CD4-positive, alpha-beta T cell treated with Interleukin-15 for 1 hour (primary cell): ENCODE results near the gene ALK.

Experiments
- DNase-seq: peaks from one replicate; pipeline ENCODE4 v3.0.0-alpha.2; 2020

Gene ALK

DNA sequence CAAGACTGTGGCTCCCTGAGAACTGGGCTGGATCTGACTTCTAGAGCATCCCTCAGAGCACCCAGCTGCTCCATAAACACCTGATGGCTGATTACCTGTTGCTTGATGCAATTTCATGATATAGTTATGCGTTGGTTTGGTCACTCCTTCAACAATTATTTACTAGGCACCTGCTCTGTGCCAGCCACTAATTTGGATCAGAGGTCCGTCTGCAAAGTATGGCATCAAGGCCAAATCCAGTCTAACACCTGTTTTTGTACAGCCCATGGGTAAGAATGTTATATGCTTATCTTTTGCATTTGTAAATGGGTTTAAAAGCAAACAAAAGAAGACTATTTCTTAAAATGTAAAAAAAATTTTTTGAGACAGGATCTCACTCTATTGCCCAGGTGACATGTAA is 348.2 kb downstream of the ALK start:
- no peak for DNase-seq

DNA sequence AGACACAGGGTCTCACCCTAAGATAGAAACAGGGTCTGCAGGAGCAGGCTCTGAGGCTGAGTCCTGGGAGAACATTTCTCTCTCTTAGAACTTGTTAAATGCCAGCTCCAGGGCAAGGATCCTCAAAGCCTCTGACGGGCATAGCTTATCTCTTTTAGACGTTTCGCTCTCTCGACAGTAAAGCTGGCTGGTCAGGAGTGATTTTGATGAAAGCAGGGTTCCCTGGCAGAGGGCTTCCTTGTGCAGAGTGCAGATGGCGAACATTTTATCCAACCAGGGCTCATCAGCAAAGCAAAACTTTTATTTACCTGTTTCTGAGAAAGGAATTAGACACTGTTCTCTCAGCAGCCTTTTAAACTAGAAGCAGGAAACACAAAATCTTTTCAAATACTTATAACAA is 350.8 kb downstream of the ALK start:
- no peak for DNase-seq

DNA sequence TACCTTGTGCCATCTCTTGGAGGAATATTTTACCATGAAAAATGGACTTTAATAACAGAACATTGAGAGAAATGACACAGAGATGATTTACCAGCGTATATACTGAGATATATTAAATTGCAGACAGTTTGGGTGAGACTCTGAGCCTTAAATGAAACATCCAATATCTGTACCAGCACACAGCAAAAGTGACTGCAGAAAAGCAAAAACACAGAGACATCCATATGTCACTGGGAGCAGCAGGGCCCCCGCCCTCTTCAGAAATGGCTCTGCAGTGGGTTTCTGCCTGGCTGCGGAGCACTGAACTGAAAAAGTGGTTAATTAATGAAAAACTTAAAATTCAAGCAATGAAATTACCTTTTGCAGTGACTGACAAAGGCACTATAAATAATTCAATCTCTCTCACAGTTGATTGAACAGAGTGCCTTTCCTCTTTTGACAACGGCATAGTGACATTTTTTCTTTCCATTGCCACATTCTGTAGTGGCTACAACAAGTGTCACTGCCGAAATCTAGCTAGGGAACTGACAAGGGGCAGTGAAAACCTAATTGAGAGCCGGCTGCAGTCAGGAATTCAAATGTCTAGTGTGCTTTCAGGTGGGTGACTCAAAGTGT is 353.4 kb downstream of the ALK start:
- no peak for DNase-seq

DNA sequence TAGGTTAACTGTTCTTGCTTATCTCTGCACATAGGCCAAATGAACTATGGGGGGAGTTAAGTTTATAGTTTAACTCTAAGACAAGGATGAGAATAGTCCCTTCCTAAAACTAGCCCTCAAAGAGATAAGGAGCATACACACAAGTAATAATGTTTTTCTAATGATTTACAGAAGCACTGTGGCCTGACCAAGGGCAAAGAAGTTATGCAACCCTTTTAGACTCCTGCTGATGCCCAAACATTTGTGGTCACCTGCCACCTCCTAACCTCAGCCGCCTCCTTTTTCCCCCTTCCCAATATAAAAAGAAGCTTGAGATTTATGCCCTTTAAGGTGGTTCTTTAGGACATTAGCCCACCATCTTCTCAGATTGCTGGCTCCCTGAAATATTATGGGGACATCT is 357.7 kb downstream of the ALK start:
- DNase-seq, result no peak

DNA sequence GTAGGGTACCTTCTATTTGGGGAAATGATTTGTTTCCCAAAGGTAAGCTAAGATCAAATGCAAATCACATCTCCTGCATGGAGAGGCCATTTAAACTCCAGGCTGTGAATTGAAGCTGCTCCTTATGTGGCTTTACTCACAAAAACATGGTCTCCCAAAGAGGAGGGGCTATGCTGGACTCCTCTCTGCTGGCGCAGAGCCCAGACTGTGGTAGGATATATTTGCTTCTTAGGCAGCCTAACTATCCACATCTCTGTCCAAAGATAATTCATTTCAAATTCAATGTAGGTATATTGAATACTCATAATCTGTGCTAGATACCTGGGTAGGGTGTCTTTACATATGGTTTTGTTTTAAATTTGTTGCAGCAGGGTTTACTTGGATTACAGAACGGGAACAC is 358.5 kb downstream of the ALK start:
- no peak for DNase-seq

DNA sequence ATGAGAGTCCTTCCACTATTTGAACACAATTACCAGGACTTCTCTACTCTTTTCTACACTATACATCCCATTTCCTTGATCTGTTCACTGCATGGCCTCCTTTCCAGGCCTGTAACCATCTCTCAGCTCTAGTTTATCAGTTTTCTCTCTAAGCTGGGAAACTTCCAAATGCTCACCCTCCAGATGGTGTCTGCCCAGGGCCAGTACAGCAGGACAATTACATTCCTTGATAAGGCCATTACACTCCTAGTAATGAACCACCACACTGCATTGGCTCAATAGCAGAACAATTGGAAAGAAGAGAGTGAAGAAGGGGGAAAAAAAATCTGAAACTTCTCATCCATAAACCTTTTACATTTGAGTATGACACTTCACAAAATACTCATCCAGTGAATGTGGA is 359.1 kb downstream of the ALK start:
- no peak for DNase-seq

DNA sequence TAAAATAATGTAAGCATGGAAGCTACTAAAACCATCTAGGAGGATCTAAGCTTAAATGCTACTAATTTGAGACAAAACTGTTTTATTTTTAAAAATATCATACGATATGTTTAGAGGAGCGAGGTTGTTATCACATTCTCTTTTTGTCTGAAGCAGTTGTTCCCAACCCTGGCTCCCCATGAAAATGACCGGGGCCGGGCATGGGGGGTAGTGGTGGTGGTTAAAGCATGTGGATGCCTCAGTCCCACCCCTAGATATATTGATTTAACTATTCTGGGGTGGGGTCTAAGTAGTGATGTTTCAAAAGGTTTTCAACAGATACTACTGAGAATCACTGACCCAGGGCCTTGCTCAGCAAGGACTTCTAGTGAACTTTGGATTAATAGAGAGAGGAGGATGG is 359.8 kb downstream of the ALK start:
- DNase-seq, result no peak

DNA sequence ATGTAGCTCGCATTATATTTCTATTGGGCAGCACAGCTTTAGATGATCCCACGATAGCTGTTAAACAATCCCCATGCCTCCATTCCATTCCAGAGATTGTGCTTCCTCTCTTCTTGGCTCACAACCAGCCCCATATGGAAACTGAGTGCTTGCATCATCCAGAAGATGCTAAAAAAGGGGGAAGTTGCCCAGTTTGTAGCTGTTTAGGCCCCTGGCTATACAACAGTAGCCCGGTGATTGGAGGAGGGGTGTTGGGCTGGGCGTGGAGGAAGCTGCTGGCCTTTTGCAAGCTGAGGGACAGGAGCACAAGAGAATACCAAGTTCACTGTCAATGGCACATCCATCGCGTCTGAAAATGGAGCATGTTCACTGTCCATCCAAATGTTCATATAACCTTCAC is 360.2 kb downstream of the ALK start:
- no peak for DNase-seq

DNA sequence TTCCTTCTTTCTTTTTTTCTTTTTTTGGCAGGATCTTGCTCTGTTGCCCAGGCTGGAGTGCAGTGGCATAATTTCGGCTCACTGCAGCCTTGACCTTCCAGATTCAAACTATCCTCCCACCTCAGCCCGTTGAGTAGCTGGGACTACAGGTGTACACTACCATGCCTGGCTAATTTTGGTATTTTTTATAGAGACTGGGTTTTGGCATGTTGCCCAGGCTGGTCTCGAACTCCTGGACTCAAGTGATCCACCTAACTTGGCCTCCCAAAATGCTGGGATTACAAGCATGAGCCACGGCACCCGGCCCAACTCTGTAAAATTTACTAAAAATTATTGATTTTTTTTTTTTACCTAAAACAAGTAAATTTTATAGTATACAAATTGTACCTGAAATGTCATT is 360.8 kb downstream of the ALK start:
- no peak for DNase-seq

DNA sequence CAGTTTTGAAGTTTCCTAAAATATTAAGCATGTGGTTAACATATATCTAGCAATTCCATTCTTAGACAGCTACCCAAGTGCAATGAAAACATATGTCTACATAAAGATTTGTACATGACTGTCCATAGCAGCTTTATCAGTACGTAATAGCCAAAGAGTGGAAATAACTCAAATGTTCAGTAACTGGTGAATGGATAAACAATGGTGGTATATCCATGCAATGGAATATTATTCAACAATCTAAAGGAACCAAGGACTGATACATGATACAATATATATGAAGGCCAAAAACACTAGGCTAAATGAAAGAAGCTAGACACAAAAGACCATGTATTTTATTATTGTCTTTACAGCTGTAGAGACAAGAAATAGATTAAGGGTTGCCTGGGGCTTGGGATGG is 361.4 kb downstream of the ALK start:
- DNase-seq, result no peak

DNA sequence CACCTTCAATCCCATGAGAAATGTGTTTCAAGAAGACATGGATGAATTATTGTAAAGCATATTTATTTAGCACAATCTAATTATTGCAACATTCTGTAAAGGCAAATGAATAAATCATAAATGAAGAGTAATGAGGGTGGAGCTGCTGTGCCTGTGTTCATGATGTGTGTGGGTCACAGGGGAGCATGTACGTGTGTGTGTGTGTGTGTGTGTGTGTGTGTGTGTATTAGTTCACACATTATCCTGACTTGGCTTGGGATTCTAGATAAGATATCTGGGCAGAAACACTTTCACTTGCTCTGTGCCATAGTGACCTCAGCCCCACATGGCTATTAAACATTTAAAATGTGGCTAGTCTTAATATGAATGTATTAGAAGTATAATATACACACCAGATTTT is 361.8 kb downstream of the ALK start:
- DNase-seq, result no peak

DNA sequence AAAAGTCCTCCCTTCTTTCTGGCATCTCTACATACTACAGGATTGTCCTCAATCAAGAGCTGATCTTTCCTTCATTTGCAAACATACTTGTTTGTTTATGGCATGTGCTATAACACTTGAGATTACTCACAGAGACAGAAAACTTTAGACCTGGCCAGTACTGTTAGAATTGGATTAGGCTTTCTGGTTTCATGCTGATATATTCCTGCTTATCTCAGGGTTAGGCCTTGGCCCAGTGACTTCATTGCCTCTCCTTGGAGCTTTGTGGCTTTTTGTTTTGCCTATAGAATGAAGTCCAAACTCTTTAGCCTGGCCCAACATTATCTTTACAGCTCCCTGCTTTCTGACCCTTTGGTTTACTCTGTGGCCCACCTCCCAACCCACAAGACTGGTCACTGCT is 363.3 kb downstream of the ALK start:
- no peak for DNase-seq

DNA sequence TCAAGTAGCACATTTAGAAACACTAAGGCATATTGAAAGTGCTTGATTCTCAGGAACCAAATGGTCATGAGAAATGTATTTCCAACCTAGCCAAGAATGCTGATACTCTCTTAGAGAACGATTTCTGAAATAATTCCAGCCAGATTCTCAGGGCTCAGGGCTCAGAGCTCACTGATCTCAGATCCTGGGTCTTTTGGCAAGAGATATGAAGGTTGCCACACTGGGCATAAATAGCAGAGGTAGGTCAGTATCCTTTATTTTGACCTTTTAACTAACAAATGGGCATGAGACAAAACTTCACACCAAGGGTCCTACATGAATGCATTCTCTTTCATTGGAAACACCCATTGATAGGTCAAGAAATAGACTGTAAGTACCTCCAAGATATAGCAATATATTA is 364.1 kb downstream of the ALK start:
- DNase-seq, result no peak

DNA sequence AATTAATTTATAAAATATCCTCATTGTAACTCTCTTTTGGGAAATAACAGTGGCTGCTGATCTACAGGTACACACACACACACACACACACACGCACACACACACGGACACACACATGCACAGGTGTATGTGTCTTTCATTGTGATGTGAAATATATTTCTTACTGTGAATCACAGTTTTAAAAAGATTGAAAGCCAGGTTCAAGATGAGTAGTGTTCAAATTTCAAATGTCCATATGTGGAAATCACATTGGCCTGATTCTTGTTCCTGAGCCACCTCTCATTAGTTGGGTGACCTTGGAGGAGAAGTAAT is 372.4 kb downstream of the ALK start:
- DNase-seq, result no peak

DNA sequence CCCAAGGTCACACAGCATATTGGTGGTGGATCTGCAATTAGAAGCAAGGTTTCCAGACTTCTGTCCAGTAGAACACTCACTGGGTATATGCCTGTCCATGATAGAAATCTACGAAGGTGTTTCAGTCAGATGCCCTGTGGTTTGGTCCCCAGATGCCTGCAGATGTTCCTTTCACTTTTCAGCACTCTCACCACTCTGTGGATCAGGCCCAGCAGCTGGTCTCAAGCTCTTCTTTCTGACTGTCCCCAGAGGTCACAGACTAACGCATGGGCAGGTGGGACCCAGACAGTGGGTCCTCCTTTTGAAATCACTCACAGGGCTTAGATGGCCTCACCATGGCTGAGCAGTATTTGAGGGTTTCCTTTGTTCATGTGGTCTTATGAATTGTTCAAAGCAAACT is 376.5 kb downstream of the ALK start:
- DNase-seq, result no peak

DNA sequence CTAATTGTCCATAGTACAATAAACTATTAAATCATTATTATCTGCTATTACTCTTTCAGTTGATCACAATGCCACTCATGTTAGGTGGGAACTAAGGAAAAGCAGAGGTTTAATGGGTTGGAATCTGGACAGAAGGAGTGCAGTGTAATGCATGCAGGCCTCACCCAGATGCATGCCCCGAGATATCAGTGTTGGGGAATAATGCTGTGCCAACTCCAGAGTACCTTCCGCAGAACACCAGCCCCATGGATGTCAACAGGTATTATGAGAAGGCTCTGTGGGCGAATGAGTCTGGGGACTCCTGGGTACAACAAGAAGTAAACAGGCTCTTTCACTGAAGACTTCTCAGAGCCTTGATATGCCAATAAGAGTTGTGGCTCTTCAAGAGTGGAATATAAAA is 377.4 kb downstream of the ALK start:
- no peak for DNase-seq

DNA sequence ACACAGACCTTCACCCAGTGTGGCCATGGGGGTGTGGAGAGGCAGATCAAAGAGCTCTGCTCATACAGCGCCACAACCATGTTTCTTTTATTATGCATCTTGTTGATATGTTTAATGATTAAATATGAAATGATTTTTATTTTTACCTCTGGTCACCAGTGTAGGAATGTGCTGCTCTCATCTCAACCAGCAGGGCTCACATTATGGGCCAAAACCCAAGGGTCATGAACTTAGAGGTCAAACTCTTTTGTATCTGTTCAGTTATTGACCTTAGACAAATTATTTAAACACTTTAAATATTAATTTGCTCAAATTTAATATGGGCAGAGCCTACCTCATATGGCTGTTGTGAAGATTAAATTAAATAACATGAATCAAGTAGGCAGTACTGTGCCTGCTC is 386.2 kb downstream of the ALK start:
- no peak for DNase-seq

DNA sequence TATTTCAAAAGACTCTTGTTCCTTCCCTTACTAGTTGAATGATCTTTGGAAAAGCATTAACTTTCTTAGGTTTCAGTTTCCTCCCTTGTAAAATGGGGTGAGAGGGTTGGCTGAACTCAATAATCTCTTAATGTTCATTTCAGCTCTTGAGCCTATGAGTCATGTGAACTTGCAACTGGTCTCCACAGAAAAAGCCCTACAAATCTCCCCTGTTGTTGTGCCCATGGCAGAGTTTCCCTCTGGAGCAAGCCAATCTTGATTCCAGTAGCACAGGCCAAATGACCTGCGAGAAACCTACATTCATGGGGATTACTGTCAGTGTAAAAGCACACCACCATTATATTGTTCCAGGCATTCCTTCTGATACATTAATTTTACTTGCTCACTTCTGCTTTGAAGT is 388.9 kb downstream of the ALK start:
- no peak for DNase-seq

DNA sequence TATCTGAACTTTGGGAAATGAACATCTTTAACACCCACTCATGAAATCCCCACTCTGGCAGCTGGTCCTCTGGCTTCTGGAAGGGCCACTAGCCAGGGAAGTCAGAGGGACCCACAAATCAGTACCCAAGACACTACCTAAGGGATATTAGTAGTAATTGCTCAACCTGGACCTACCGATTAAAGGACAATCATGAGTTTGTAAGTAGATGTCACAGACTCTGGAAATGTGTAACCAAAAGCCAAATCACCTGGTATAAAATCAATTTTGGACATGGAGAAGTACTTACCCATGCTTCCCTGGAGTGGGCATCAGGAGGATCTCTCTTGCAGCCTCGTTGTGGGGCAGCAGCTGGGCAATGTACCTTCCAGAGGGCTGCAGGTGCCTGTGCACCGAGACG is 389.8 kb downstream of the ALK start:
- DNase-seq, result no peak

DNA sequence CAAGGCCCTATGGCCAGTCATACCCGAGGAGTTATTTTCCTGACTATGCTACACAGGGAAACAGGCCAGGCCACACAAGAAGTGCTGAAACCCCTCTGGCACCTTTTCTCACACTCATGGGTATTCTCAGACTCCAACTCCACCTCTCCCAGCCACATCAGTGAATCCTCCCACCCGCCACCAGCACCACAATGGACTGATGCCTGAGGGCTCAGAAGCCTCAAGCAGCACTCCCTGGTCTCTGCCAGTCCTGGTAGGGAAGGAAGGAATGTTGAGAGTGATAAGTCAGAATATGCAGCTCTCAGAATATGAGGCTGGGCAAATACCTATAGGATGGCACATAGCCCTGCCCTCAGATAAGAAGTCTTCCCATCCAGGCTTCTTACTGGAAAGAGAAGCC is 391.1 kb downstream of the ALK start:
- DNase-seq, result no peak

DNA sequence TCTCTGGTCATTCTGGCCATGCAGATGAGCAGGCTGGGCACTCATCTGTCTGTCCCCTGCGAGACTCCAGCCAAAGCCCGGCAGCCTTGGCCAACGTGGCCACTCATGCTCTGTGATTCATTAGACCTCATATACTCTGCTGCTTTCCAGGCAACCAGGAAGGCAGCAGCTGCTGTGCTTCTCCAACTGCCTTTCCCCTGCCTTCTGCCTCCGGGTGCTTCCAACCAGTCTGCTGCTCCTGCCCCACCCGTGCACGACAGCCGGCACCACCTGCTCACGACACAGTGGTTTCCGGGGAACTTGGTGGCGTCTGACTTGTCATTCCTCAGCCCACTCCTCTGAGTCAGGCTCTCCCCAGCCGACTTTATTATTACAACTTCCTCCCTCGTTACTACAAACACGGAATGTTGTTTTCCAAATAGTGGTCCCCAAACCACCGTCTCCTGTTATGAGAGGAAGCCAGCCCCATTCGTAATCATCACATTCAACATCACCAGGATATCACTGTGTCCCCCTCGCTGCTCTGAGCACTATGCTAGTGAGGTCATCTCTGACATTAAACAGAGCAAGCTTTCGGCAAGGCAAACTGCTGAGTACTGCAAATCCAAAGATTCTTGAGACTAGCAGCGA is 392.4 kb downstream of the ALK start:
- DNase-seq, result no peak

DNA sequence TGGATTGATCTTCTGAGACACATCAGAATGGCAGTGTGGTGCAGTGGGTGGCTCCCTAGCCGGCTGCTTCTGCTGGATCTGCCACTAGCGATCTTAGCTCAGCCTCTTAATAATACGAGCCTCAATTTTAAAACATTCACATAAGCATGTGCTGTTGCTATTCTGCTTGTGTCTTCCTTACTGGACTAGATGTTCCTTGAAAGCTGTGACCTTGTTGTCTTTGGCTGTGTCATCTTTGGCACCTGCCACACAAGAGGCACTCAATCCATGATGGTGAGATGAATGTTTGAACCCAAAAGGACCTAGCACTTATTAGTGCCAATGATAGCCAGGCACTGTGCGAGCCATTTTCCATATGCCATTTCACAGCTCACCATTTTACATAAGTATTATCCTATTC is 393.0 kb downstream of the ALK start:
- DNase-seq, result no peak

DNA sequence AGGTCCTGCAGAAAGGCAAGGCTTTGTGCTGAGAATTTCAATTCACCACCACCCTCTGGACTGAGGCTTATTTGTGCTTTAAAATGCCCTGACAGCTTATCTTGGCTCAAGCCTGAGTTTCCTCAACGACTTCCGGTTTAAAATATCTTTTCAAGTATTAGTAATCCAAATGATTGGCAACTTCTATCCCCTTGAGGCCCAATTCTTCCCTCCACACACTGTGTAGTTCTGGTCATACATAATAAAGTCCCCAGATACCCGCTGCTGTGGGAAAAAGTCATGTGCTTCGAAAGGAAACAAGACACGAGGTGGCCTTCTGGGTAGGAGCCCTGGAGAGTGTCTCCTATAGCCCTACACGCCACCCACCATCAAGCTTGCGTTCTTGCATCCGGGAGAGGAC is 393.4 kb downstream of the ALK start:
- DNase-seq, result no peak

DNA sequence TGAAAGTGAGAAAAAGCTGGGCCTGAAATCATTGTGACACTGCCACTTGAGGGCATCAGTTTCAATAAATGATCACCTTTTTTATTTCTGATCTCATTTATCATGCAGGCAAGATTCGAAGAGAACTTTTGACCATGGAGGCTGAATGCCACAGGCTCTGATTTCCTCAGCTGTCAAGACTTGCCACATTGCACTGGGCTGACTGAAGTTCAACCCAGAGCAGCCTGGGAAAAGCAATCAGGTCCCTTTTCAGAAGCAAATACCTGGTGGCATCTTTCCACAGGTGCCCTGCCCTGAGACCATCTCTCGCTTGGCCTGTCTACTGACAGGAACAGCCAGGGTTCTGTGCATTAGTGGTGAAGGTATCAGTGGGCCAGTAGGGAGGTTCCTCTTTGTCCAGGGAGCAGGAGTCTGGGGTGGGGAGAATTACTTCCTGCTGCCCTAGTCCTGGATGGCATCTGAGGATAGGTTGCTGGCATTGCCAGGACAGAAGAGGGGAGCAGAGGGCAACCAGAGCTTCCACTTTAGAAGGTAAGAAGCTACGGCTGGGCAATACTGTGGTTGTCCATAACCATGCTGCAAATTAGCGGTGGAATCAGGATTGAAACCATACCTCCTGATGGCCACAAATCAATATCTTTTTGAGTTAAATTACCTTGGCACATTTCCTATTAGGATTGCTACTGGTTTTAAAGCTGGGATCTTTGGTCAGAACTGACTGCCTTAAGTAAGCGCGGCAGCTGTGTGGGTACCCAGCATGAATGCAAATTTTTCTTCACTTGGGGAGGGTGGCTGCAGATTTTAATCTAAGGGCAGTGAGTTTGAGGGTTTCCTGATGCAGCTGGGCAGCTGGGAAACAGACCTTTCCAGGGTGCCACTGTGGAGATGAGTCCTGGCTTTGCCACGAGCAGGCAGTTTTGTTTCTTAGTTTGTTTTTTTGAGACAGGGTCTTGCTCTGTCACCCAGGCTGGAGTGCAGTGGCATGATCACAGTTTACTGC is 394.5 kb downstream of the ALK start:
- no peak for DNase-seq
